ENCODE measurements around the gene HS6ST2.

Gene HS6ST2

DNA sequence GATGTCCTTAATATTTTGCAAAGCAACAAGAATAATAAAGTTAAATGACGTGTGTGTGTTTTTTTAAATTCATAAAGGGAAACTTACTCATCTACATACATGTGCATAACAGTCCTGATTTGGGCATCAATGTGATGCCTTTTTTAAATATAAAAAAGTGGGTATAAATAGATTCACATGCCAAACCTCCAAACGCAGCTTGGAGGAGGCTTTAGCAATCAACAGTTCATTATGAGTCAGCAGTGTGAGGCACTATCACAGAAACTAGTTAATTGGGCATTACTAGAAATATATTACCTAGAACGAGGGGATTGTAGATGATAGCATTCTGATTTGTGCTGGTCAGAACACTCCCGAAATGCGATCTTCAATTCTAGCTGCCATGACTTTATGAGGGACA is 115.1 kb downstream of the HS6ST2 start:
- TF ChIP-seq, protein P1, sequence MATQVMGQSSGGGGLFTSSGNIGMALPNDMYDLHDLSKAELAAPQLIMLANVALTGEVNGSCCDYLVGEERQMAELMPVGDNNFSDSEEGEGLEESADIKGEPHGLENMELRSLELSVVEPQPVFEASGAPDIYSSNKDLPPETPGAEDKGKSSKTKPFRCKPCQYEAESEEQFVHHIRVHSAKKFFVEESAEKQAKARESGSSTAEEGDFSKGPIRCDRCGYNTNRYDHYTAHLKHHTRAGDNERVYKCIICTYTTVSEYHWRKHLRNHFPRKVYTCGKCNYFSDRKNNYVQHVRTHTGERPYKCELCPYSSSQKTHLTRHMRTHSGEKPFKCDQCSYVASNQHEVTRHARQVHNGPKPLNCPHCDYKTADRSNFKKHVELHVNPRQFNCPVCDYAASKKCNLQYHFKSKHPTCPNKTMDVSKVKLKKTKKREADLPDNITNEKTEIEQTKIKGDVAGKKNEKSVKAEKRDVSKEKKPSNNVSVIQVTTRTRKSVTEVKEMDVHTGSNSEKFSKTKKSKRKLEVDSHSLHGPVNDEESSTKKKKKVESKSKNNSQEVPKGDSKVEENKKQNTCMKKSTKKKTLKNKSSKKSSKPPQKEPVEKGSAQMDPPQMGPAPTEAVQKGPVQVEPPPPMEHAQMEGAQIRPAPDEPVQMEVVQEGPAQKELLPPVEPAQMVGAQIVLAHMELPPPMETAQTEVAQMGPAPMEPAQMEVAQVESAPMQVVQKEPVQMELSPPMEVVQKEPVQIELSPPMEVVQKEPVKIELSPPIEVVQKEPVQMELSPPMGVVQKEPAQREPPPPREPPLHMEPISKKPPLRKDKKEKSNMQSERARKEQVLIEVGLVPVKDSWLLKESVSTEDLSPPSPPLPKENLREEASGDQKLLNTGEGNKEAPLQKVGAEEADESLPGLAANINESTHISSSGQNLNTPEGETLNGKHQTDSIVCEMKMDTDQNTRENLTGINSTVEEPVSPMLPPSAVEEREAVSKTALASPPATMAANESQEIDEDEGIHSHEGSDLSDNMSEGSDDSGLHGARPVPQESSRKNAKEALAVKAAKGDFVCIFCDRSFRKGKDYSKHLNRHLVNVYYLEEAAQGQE (IDR thresholded peaks at IDR 0.05; ENCODE audit: insufficient read depth in 1 of 2, low read depth in 2 of 2, low read length in 2 of 2): no peak
- TF ChIP-seq POLR2AphosphoS5 (IDR thresholded peaks at IDR 0.05; ENCODE audit: low read depth, low read length) (no peak), FOXP2 (optimal IDR thresholded peaks at IDR 0.05; ENCODE audit: borderline replicate concordance, extremely low read depth, extremely low read length, insufficient read depth) (no peak), TAF1 (IDR thresholded peaks at IDR 0.05; ENCODE audit: borderline replicate concordance, insufficient read depth, low read length) (no peak), SIN3A (IDR thresholded peaks at IDR 0.05; ENCODE audit: borderline replicate concordance, insufficient read depth, low read length) (no peak)

DNA sequence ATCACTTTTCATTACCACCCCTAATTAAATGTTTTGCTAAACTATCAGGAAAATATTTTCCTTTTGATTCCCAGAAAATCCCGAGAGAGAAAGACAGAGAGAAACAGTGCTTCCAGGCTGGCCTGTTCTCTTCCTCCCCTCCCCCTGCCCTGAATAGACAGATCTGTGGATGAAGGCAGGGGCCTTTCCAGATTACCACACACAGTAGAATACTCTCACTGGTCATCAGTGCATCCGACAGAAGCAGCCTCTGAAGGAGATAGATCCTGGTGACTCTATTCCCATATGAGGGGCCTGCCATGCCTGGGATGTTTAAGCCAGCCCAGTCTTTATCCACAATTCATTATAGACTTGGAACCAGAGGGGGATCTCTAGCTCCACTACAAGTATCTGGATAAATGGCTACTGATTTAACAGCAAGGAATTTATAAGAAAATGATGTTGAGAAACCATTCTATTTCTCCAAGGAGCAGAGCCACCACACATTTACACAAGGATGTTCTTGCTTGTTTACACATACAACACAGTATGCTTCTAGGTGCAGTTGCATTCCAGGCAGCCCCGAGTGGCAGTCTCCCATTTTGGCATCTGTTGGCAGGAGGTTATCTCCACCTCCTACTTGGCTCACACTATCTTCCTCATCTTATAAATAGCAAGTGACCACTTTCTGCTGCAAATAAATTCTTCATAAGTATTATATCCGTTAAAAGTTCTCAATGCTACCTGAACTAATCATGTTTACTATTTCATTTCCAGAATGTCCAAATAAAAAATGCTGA is 115.8 kb downstream of the HS6ST2 start:
- TF ChIP-seq TAF1 (IDR thresholded peaks at IDR 0.05; ENCODE audit: borderline replicate concordance, insufficient read depth, low read length) (no peak), SIN3A (IDR thresholded peaks at IDR 0.05; ENCODE audit: borderline replicate concordance, insufficient read depth, low read length) (no peak), FOXP2 (optimal IDR thresholded peaks at IDR 0.05; ENCODE audit: borderline replicate concordance, extremely low read depth, extremely low read length, insufficient read depth) (no peak), POLR2AphosphoS5 (IDR thresholded peaks at IDR 0.05; ENCODE audit: low read depth, low read length) (no peak)
- TF ChIP-seq, protein P1 (IDR thresholded peaks at IDR 0.05; ENCODE audit: insufficient read depth in 1 of 2, low read depth in 2 of 2, low read length in 2 of 2): no peak

DNA sequence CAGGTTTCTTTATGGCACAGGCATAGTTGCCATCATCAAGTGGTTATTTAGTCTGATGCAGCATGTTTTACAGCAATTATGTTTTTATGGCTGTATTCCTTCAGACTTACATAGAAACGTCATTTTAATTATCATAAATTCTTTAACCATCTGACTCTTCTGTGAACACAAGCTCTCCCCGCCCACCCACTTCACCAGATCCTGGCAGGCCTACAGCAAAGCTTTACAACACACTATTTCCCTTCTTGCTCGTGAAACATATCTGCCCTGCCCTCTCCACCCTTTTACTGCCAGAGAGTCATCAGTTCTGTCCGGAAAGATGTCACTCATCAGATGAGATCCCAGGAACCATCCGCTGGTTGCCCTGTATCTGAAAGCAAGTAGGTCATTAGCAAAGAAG is 120.5 kb downstream of the HS6ST2 start:
- TF ChIP-seq, protein P1 (IDR thresholded peaks at IDR 0.05; ENCODE audit: insufficient read depth in 1 of 2, low read depth in 2 of 2, low read length in 2 of 2): no peak
- TF ChIP-seq POLR2AphosphoS5 (IDR thresholded peaks at IDR 0.05; ENCODE audit: low read depth, low read length) (no peak), TAF1 (IDR thresholded peaks at IDR 0.05; ENCODE audit: borderline replicate concordance, insufficient read depth, low read length) (no peak), FOXP2 (optimal IDR thresholded peaks at IDR 0.05; ENCODE audit: borderline replicate concordance, extremely low read depth, extremely low read length, insufficient read depth) (no peak), SIN3A (IDR thresholded peaks at IDR 0.05; ENCODE audit: borderline replicate concordance, insufficient read depth, low read length) (no peak)

DNA sequence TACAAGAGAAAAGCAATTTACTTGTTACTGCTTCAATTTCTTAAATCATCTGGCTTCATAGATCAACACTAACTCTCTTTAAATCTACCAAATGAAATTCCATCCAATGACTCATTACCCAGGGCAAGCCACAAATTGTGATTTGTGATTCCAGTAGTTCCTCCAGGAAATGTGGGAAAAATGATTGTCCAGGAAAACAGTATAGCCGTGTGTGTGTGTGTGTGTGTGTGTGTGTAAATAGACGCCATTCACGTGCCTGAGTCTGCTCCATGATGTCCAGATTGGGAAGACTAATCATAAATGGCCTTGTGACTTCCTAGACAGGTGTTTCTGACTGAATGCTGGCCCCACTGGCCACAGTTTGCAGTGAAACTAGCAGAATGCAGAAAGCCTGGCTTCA is 121.3 kb downstream of the HS6ST2 start:
- TF ChIP-seq FOXP2 (optimal IDR thresholded peaks at IDR 0.05; ENCODE audit: borderline replicate concordance, extremely low read depth, extremely low read length, insufficient read depth): no peak
- TF ChIP-seq, protein P1 (IDR thresholded peaks at IDR 0.05; ENCODE audit: insufficient read depth in 1 of 2, low read depth in 2 of 2, low read length in 2 of 2): no peak
- TF ChIP-seq TAF1 (IDR thresholded peaks at IDR 0.05; ENCODE audit: borderline replicate concordance, insufficient read depth, low read length): no peak
- TF ChIP-seq SIN3A (IDR thresholded peaks at IDR 0.05; ENCODE audit: borderline replicate concordance, insufficient read depth, low read length): no peak
- no peak for TF ChIP-seq POLR2AphosphoS5 (IDR thresholded peaks at IDR 0.05; ENCODE audit: low read depth, low read length)

Measured in PFSK-1 (cell line).